SK-N-SH (cell line): ENCODE data around the gene METTL23.

ENCODE experiments used
- EP300 ChIP-seq, 2 experiments: IDR thresholded peaks; 2 replicates each; pipeline versions ENCODE4 v1.4.0 to v1.6.1; 2012; ENCODE audit warnings: borderline replicate concordance in 1 of 2, low read depth in 1 of 2, low read length in 1 of 2
- EZH2phosphoT487 ChIP-seq: fragments of 200-600 bp; sonication (generic); IDR thresholded peaks from 2 replicates; pipeline ENCODE4 v1.6.1; 2017; ENCODE audit warnings: low read depth, mixed run types, mild to moderate bottlenecking, antibody characterized with exemption, moderate library complexity, borderline replicate concordance
- RAD21 ChIP-seq: IDR thresholded peaks from 2 replicates; pipeline ENCODE4 v1.6.1; 2012; ENCODE audit warnings: mild to moderate bottlenecking, low read length
- REST ChIP-seq: IDR thresholded peaks from 2 replicates; pipeline ENCODE4 v1.6.1; 2012; ENCODE audit warnings: mild to moderate bottlenecking, low read depth, low read length, moderate library complexity

DNA sequence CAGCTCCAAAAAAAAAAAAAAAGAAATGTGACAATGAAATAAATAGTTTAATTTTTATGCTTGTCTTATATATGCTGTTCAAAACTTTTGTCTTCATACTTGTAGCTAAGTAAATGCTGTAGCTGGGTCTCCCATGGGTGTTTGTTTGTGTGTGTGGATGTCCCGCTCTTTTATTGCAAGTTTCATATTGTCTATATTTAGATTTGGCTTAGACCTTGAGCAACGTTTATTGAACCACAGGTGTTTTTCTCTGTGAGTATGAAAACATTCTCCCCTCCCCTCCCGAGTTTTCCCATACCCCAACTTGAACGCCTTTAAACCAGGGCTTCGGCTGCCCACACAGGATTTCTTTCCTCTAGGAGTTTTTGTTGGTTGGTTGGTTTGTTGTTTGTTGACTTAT lies 56.5 kb downstream of the METTL23 start:
- TF ChIP-seq EP300 (IDR thresholded peaks at IDR 0.05; ENCODE audit: borderline replicate concordance in 1 of 2, low read depth in 1 of 2, low read length in 1 of 2) (no peak), EZH2phosphoT487 (no peak), REST (no peak), RAD21 (no peak)
